ENCODE results near the gene YIF1A. TPM values are rescaled to one million over a fixed set of nuclear protein-coding genes. Genes with fewer than 3 reads are reported as not detected.

The YIF1A gene
- polyA plus RNA-seq, 1 of the 3 experiments (the other 2 are of a cell fraction): 123 TPM

DNA sequence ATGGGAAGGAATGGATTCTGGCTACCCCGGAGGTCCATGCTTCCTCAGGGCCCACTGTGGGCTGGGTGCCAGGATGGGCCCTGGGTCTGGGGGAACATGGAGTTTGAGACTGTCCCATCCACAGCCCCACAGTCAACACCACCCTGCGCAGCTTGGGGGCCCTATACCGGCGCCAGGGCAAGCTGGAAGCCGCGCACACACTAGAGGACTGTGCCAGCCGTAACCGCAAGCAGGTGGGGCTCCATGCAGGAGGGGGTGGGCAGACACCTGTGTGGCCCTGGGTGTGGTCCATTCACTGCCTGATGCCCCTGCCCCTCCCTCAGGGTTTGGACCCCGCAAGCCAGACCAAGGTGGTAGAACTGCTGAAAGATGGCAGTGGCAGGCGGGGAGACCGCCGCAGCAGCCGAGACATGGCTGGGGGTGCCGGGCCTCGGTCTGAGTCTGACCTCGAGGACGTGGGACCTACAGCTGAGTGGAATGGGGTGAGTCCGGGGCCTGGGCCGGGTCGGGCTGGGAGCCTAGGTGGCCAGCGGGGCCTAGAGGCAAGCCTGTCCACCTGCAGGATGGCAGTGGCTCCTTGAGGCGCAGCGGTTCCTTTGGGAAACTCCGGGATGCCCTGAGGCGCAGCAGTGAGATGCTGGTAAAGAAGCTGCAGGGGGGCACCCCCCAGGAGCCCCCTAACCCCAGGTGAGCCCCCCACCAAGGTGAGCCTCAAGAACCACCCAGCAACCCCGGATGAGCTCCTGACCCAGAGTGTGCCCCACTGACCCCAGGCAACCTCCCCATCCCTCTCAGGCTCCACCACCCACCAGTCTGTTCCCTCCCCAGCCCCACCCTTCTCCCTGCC, 23.2 kb downstream of the YIF1A start:
- DNase-seq: no peak
- peaks cover 16% of the 10 kb centered on the region for H3F3A ChIP-seq (replicated peaks; ENCODE audit: insufficient read depth)
- POLR2A ChIA-PET: interaction anchor here (0.6 to 1.3 kb wide), 2 partner anchors 10 to 17 kb away, joined by 3 read pairs; no protein-coding TSS in a partner anchor
- WGBS (ENCODE audit: low lambda C conversion rate): 96% methylated on average over 14 of the region's 26 CpGs
- H3K27me3 ChIP-seq (ENCODE audit: insufficient read depth): no peaks in the 10 kb centered on the region
- H3K9ac ChIP-seq: no peak overlapping the region
- H3K4me2 ChIP-seq: no peak overlapping the region
- CTCF ChIA-PET: interaction anchor here (0.6 to 9.4 kb wide), 12 partner anchors 8 to 44 kb away, joined by 3 to 111 read pairs (median 4); partner anchors contain the start of genes CNIH2 and TMEM151A
- peaks cover 11 to 14% of the 10 kb centered on the region in 2 experiments; a peak in 2 of 4 replicates for H3K4me1 ChIP-seq (ENCODE audit: control insufficient read depth in 1 of 2, insufficient read depth in 2 of 2, low read depth in 1 of 2, low read length in 1 of 2)
- H4K20me1 ChIP-seq (ENCODE audit: insufficient read depth): no peaks in the 10 kb centered on the region; the same call in 1 of the 2 replicates
- H3K9me2 ChIP-seq: no peaks in the 10 kb centered on the region
- H3K9me3 ChIP-seq: no peaks in the 10 kb centered on the region
- TF ChIP-seq RFX5 (IDR thresholded peaks at IDR 0.05; ENCODE audit: low read length): no peak
- TF ChIP-seq FOXJ3 (CRISPR knock-in tag; IDR thresholded peaks at IDR 0.05): no peak
- no peak for TF ChIP-seq SIN3A (IDR thresholded peaks at IDR 0.05; ENCODE audit: borderline replicate concordance, low read depth, low read length)
- TF ChIP-seq EZH2phosphoT487 (IDR thresholded peaks at IDR 0.05; ENCODE audit: borderline replicate concordance, low read depth): no peak
- no peak for TF ChIP-seq GABPA (IDR thresholded peaks at IDR 0.05; ENCODE audit: low read depth)
- TF ChIP-seq, protein P1, sequence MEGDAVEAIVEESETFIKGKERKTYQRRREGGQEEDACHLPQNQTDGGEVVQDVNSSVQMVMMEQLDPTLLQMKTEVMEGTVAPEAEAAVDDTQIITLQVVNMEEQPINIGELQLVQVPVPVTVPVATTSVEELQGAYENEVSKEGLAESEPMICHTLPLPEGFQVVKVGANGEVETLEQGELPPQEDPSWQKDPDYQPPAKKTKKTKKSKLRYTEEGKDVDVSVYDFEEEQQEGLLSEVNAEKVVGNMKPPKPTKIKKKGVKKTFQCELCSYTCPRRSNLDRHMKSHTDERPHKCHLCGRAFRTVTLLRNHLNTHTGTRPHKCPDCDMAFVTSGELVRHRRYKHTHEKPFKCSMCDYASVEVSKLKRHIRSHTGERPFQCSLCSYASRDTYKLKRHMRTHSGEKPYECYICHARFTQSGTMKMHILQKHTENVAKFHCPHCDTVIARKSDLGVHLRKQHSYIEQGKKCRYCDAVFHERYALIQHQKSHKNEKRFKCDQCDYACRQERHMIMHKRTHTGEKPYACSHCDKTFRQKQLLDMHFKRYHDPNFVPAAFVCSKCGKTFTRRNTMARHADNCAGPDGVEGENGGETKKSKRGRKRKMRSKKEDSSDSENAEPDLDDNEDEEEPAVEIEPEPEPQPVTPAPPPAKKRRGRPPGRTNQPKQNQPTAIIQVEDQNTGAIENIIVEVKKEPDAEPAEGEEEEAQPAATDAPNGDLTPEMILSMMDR (IDR thresholded peaks at IDR 0.05): no peak
- no peak for TF ChIP-seq MXI1 (IDR thresholded peaks at IDR 0.05; ENCODE audit: low read depth, low read length)
- no peak for TF ChIP-seq RAD21 (IDR thresholded peaks at IDR 0.05; ENCODE audit: low read length)
- TF ChIP-seq, protein P2, sequence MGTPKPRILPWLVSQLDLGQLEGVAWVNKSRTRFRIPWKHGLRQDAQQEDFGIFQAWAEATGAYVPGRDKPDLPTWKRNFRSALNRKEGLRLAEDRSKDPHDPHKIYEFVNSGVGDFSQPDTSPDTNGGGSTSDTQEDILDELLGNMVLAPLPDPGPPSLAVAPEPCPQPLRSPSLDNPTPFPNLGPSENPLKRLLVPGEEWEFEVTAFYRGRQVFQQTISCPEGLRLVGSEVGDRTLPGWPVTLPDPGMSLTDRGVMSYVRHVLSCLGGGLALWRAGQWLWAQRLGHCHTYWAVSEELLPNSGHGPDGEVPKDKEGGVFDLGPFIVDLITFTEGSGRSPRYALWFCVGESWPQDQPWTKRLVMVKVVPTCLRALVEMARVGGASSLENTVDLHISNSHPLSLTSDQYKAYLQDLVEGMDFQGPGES (IDR thresholded peaks at IDR 0.05; ENCODE audit: low read depth, low read length): no peak
- no peak for TF ChIP-seq RCOR1 (IDR thresholded peaks at IDR 0.05; ENCODE audit: low read length)
- TF ChIP-seq, protein P3, sequence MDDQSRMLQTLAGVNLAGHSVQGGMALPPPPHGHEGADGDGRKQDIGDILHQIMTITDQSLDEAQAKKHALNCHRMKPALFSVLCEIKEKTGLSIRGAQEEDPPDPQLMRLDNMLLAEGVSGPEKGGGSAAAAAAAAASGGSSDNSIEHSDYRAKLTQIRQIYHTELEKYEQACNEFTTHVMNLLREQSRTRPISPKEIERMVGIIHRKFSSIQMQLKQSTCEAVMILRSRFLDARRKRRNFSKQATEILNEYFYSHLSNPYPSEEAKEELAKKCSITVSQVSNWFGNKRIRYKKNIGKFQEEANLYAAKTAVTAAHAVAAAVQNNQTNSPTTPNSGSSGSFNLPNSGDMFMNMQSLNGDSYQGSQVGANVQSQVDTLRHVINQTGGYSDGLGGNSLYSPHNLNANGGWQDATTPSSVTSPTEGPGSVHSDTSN (IDR thresholded peaks at IDR 0.05): no peak
- TF ChIP-seq, protein P4, sequence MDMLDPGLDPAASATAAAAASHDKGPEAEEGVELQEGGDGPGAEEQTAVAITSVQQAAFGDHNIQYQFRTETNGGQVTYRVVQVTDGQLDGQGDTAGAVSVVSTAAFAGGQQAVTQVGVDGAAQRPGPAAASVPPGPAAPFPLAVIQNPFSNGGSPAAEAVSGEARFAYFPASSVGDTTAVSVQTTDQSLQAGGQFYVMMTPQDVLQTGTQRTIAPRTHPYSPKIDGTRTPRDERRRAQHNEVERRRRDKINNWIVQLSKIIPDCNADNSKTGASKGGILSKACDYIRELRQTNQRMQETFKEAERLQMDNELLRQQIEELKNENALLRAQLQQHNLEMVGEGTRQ (IDR thresholded peaks at IDR 0.05; ENCODE audit: borderline replicate concordance, low read depth, low read length): no peak
- H2AFZ ChIP-seq (ENCODE audit: low read depth): no peak overlapping the region
- H3K27ac ChIP-seq (ENCODE audit: low read depth in 2 of 2, low read length in 1 of 2): no peak overlapping the region; a peak in 1 of 4 replicates
- H3K79me2 ChIP-seq (ENCODE audit: insufficient read depth): peaks cover 21% of the 10 kb centered on the region
- peaks cover 15 to 51% of the 10 kb centered on the region in 2 experiments for H3K36me3 ChIP-seq (replicated peaks in 1 of 2; ENCODE audit: control insufficient read depth in 1 of 2, insufficient read depth in 2 of 2, low read length in 1 of 2)
- H3K4me3 ChIP-seq (ENCODE audit: low read depth in 2 of 2, low read length in 1 of 2): no peak overlapping the region

All from SK-N-SH (cell line).